Measurements from ENCODE around the gene RUNX2.

- no peak for TF ChIP-seq CTCF (IDR thresholded peaks at IDR 0.05; ENCODE audit: low read depth, low read length)
- no peak for TF ChIP-seq POLR2A (IDR thresholded peaks at IDR 0.05; ENCODE audit: extremely low read depth, insufficient read length)
Measured at GRCh38 chr6:45495429-45496084, 167.4 kb downstream of the RUNX2 start.

Measured in NB4 (cell line).